Neutrophil (primary cell): ENCODE results near the gene CGB2.
"Not testable (repeated sequence)": the region's sequence is repeated elsewhere in the genome, so short reads cannot be mapped to it uniquely, and the experiment has no call there.

Experiments used
- H3K27ac ChIP-seq: fragments of 200-600 bp; sonication (generic); 2 replicates; pipeline ENCODE4 v1.5.1; 2016; ENCODE audit warnings: mild to moderate bottlenecking, moderate library complexity
- H3K27me3 ChIP-seq: fragments of 200-600 bp; sonication (generic); 2 replicates; pipeline ENCODE4 v1.6.0; 2016; ENCODE audit warnings: mild to moderate bottlenecking
- H3K36me3 ChIP-seq: fragments of 200-600 bp; sonication (generic); 2 replicates; pipeline ENCODE4 v1.5.1; 2017
- H3K4me1 ChIP-seq, 2 experiments: fragments of 200-600 bp in 1 of 2; sonication (generic) in 1 of 2; 1 replicate in 1 of 2; 2 replicates in 1 of 2; pipeline versions ENCODE4 v1.5.1 to v1.6.1; 2013 to 2016; ENCODE audit warnings: low read depth in 1 of 2, low read length in 1 of 2, mild to moderate bottlenecking in 1 of 2, moderate library complexity in 1 of 2; ENCODE audit not compliant: control insufficient read depth in 1 of 2, insufficient read depth in 1 of 2
- H3K4me3 ChIP-seq, 2 experiments: fragments of 200-600 bp in 1 of 2; sonication (generic) in 1 of 2; 1 replicate in 1 of 2; 2 replicates in 1 of 2; pipeline ENCODE4 v1.5.1; 2013 to 2016; ENCODE audit warnings: low read depth in 1 of 2, low read length in 1 of 2, mild to moderate bottlenecking in 1 of 2, moderate library complexity in 1 of 2
- H3K9me3 ChIP-seq: fragments of 200-600 bp; sonication (generic); 2 replicates; pipeline ENCODE4 v1.5.1; 2016
- CTCF ChIP-seq: fragments of 200-600 bp; sonication (generic); IDR thresholded peaks from 2 replicates; pipeline ENCODE4 v1.5.1; 2016; ENCODE audit warnings: antibody characterized with exemption

Gene CGB2

DNA sequence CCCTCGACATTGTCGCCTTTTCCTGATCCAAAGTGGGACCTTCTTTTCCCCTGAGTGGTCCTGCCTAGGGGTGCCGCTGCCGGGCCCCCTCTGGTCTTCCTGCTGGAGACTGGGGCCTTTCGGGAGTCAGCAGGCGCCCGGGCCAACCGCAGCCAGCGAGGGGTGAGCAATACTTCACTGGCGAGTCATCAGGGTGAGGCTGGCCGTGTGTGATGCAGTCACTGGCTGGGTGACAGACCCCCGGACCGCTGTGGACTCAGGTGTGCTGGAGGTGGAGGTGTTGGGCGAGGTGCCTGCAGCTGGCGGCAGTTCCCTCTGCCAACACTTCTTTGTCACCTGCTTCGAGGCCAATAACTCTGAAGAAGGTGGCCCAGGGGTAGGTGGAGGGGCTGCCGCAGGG lies 10.5 kb downstream of the CGB2 start:
- Histone ChIP-seq H3K9me3 (no peaks in the 10 kb centered on the region), H3K27me3 (no peaks in the 10 kb centered on the region), H3K27ac (no peak overlapping the region), H3K4me1 (no peaks in the 10 kb centered on the region), H3K4me3 (no peak overlapping the region), H3K36me3 (no peaks in the 10 kb centered on the region)
- TF ChIP-seq CTCF, result no peak

GRCh38 chr19:49042666-49043065 lies 11.0 kb downstream of the CGB2 start:
- H3K9me3 ChIP-seq, H3K27me3 ChIP-seq, H3K4me1 ChIP-seq, H3K4me3 ChIP-seq, H3K27ac ChIP-seq, H3K36me3 ChIP-seq: not testable (repeated sequence)

GRCh38 chr19:49043548-49043947 lies 11.9 kb downstream of the CGB2 start, which contains the start of gene CGB5:
Gene CGB5 (plus strand): TSS chr19:49043848. CDS start chr19:49044210, 362 bp downstream.
- H3K4me3 ChIP-seq, H3K4me1 ChIP-seq, H3K27ac ChIP-seq, H3K27me3 ChIP-seq, H3K36me3 ChIP-seq, H3K9me3 ChIP-seq: not testable (repeated sequence)

DNA sequence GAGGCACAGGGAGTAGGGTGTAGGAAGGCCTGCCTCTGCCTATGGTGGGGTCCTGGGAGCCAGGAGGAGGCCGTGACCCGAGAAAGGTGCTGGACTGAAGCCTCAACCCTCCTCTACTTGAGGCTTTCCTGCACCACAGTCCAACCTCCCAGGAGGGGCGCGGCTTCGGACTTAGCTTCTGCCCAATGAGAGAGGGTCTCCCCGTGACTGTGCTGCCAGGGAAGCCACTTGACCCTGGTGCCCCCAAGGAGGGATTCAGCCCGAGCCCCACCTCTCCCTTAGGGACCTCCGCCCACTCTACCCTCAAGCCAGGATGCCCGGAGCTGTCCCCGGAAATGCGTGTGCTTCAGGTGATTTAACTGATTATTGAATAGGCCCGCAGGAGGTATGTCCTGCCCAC lies 17.3 kb downstream of the CGB2 start, which contains the start of gene CGB8:
Gene CGB8, minus strand, starts transcription at position 101 of the 400 bp plus-strand sequence. CDS start 372 bp downstream, outside the sequence.
- H3K9me3 ChIP-seq, H3K4me1 ChIP-seq, H3K27me3 ChIP-seq, H3K36me3 ChIP-seq, H3K27ac ChIP-seq, H3K4me3 ChIP-seq: not testable (repeated sequence)

GRCh38 chr19:49049834-49050233 lies 18.1 kb downstream of the CGB2 start:
- not testable (repeated sequence) for H3K27ac ChIP-seq, H3K27me3 ChIP-seq, H3K4me3 ChIP-seq, H3K4me1 ChIP-seq, H3K9me3 ChIP-seq, H3K36me3 ChIP-seq

DNA sequence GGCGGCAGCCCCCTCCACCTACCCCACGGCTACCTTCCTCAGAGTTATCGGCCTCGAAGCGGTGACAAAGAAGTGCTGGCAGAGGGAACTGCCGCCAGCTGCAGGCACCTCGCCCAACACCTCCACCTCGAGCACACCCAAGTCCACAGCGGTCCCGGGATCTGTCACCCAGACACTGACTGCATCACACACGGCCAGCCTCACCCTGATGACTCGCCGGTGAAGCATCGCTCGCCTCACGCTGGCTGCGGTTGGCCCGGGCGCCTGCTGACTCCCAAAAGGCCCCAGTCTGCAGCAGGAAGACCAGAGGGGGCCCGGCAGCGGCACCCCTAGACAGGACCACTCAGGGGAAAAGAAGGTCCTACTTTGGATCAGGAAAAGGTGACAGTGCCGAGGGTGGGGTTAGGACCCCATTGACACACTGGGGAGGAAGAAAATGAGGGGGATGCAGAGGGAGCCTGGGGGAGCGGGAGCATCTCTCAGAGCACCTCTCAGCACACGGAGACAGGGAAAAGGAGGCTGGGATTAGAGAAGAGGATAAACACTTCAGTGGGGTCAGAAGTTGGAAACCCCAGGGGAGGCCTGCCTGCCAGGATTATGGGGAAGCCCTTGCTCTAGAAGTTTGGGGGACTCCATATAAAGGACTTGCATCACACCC lies 18.8 kb downstream of the CGB2 start:
- not testable (repeated sequence) for H3K27ac ChIP-seq, H3K9me3 ChIP-seq, H3K4me3 ChIP-seq, H3K36me3 ChIP-seq, H3K4me1 ChIP-seq
- peaks cover 13% of the 10 kb centered on the region for H3K27me3 ChIP-seq

DNA sequence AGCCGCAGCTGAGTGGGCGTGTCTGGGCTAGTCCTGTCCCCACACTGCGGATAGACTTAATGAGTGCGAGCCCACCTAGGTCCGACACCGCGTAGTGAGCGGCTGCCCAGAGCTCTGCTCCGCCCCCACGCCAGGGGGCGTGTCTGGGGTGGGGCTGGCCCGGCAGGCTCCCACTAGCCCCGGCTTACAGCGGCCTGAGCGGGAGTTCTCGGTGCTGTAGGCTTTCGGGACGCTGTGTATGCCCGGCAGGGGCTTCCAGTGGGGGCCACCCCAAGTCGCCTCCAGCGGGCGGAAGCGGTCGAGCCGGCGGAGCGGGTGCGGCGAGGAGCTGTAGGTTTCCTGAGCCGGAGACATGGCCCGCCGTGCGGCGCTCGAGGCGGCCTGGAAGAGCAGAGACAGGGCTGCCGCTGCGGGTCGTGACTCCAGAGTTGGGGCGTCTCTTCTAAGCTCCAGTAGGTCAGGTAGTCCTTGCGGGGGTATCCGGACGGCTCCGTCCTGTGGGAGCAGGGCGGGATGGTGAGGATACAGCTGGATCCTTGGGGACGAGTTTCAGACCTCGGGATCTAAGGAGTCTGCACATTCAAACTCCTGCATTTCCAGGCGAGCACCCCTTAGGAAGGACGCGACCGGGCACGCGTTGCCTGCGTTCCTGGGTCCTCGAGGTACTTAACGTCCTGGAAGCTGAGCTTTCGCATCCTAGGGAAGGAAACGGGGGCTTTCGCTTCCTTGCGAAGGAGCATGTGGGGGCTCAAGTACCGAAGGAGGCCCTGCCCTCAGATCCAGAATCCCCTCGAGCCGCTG lies 24.6 kb downstream of the CGB2 start:
- H3K27ac ChIP-seq, result no peak overlapping the region
- peak overlapping the region; percentile 32 to 62 for H3K4me3 ChIP-seq
- H3K4me1 ChIP-seq, result peaks cover 18 to 21% of the 10 kb centered on the region in 2 experiments
- TF ChIP-seq CTCF, result no peak
- H3K27me3 ChIP-seq, result peaks cover 71% of the 10 kb centered on the region
- H3K36me3 ChIP-seq, result no peaks in the 10 kb centered on the region
- H3K9me3 ChIP-seq, result no peaks in the 10 kb centered on the region

DNA sequence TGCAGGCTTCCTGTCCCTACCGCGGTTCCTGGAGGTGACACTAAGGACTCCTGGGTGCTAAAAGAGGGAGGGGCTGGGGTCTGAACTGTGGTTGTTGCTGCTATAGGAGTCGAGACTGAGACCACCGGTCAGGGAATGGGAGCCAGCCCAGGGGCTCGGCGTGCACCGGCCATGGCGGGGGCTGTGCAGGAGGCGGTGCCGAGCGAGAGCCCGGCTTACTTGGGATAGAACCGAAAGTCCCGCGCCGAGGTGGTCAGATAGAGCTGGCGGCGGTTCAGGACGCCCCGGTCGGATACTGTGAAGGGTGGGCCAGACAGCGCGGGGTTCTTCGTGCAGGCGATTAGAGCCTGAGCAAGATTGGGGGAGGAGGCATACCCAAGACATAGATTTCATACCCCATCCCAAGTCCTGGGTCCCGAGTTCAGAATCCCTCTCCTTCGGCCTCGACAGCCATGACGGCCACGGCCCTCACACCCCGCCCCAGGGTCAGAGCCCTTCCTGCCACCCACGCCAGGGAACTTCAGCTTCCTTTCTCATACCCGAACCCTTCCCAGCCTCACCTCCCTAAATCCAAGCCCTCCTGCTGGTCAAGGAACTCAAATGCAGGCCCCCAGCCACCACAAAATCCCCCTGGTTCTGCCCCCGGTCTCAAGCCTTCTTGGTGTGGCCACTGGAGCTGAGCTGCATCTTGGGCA lies 25.4 kb downstream of the CGB2 start:
- peak overlapping the region in 1 of 2 experiments; percentile 62 for H3K4me3 ChIP-seq
- H3K9me3 ChIP-seq, H3K27ac ChIP-seq, H3K36me3 ChIP-seq: not testable (repeated sequence)
- peaks cover 18 to 21% of the 10 kb centered on the region in 2 experiments for H3K4me1 ChIP-seq
- H3K27me3 ChIP-seq, result peaks cover 78% of the 10 kb centered on the region
